SK-N-SH treated with all-trans-retinoic acid at 6 μM for 48 hours (cell line): ENCODE results near the gene MCM5.

Source experiments
- ATAC-seq: fragments of 200-7000 bp; cut with Tn5 transposase; 3 replicates; pipeline ENCODE4 v1.9.1; 2020; ENCODE audit warnings: mild to moderate bottlenecking, moderate library complexity
- ARNTL ChIP-seq: fragments of 450-650 bp; formaldehyde crosslinking; IDR thresholded peaks from 2 replicates; pipeline ENCODE4 v1.5.0; 2020; ENCODE audit warnings: low read depth, mild to moderate bottlenecking, moderate library complexity, borderline replicate concordance
- BACH2 ChIP-seq: fragments of 250-450 bp; sonication (Bioruptor Pico); IDR thresholded peaks from 2 replicates; pipeline ENCODE4 v1.9.0; 2021; ENCODE audit warnings: mild to moderate bottlenecking, borderline replicate concordance
- CSDC2 ChIP-seq: fragments of 250-450 bp; sonication (Bioruptor Pico); IDR thresholded peaks from 2 replicates; pipeline ENCODE4 v1.5.0; 2020; ENCODE audit warnings: mild to moderate bottlenecking, moderate library complexity
- CSRNP3 ChIP-seq: fragments of 250-450 bp; sonication (Bioruptor Pico); IDR thresholded peaks from 2 replicates; pipeline ENCODE4 v1.5.1; 2021; ENCODE audit warnings: mild to moderate bottlenecking, moderate library complexity
- ESRRG ChIP-seq: fragments of 250-450 bp; sonication (Bioruptor Pico); IDR thresholded peaks from 2 replicates; pipeline ENCODE4 v1.6.1; 2021; ENCODE audit warnings: mild to moderate bottlenecking
- GLIS3 ChIP-seq: fragments of 250-450 bp; sonication (Bioruptor Pico); IDR thresholded peaks from 2 replicates; pipeline ENCODE4 v1.5.0; 2020; ENCODE audit warnings: mild to moderate bottlenecking, moderate library complexity
- OSR1 ChIP-seq: fragments of 250-450 bp; sonication (Bioruptor Pico); IDR thresholded peaks from 2 replicates; pipeline ENCODE4 v1.8.0; 2022; ENCODE audit warnings: moderate library complexity, mild to moderate bottlenecking, inconsistent platforms
- PATZ1 ChIP-seq: fragments of 250-450 bp; sonication (Bioruptor Pico); IDR thresholded peaks from 2 replicates; pipeline ENCODE4 v1.8.0; 2020; ENCODE audit warnings: mild to moderate bottlenecking, moderate library complexity, borderline replicate concordance
- RARB ChIP-seq: fragments of 250-450 bp; sonication (Bioruptor Pico); IDR thresholded peaks from 2 replicates; pipeline ENCODE4 v1.8.0; 2021; ENCODE audit warnings: mild to moderate bottlenecking, moderate library complexity
- TCF4 ChIP-seq: fragments of 250-450 bp; sonication (Bioruptor Pico); IDR thresholded peaks from 2 replicates; pipeline ENCODE4 v1.8.0; 2021; ENCODE audit warnings: mild to moderate bottlenecking, moderate library complexity, borderline replicate concordance
- TOX ChIP-seq: fragments of 250-450 bp; sonication (Bioruptor Pico); IDR thresholded peaks from 2 replicates; pipeline ENCODE4 v1.8.0; 2021; ENCODE audit warnings: mild to moderate bottlenecking, moderate library complexity, borderline replicate concordance
- ZC3H10 ChIP-seq: fragments of 250-450 bp; sonication (Bioruptor Pico); IDR thresholded peaks from 2 replicates; pipeline ENCODE4 v1.5.1; 2021; ENCODE audit warnings: mild to moderate bottlenecking, moderate library complexity
- ZFP30 ChIP-seq: fragments of 450-650 bp; formaldehyde crosslinking; IDR thresholded peaks from 2 replicates; pipeline ENCODE4 v1.5.0; 2022; ENCODE audit warnings: mild to moderate bottlenecking, moderate library complexity
- ZNF565 ChIP-seq: fragments of 450-650 bp; formaldehyde crosslinking; conservative IDR thresholded peaks from 2 replicates; pipeline ENCODE4 v1.5.0; 2020; ENCODE audit warnings: low read depth, mild to moderate bottlenecking, moderate library complexity
- ZNF70 ChIP-seq: fragments of 450-650 bp; formaldehyde crosslinking; IDR thresholded peaks from 2 replicates; pipeline ENCODE4 v1.5.0; 2020; ENCODE audit warnings: mild to moderate bottlenecking, moderate library complexity
- ZNF8 ChIP-seq: fragments of 450-650 bp; formaldehyde crosslinking; IDR thresholded peaks from 2 replicates; pipeline ENCODE4 v1.5.0; 2020; ENCODE audit warnings: mild to moderate bottlenecking, moderate library complexity
- TF ChIP-seq, protein P1 (sequence below): fragments of 250-450 bp; sonication (Bioruptor Pico); IDR thresholded peaks from 2 replicates; pipeline ENCODE4 v1.8.0; 2021; ENCODE audit warnings: low read depth, mild to moderate bottlenecking, moderate library complexity, borderline replicate concordance
- TF ChIP-seq, protein P2 (sequence below): fragments of 250-450 bp; sonication (Bioruptor Pico); IDR thresholded peaks from 2 replicates; pipeline ENCODE4 v1.5.0; 2020; ENCODE audit warnings: mild to moderate bottlenecking, moderate library complexity

MCM5 gene

DNA sequence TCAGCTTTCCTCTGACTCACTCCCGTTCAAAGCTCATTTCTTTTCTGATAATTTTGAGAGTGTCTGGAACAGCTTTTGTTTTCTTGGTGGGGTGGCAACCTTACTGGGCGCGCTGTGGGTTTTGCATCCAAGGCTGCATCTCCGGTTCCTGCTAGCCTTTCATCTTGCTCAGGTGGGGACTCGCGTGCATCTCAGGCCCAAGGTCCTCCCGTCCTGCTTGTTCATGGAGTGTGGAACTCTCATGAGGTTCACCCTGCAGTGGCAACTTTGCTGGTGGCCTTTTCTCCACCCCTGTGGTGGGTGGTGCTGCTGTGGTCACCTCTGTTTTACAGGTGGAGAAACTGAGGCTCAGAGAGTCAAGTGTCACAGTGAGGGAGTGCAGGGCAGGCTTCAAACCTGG is 25.6 kb downstream of the MCM5 start (continued):
- TF ChIP-seq CSRNP3 (CRISPR knock-in tag) (no peak), CSDC2 (CRISPR knock-in tag) (no peak), ZNF8 (CRISPR knock-in tag) (no peak), TCF4 (CRISPR knock-in tag) (no peak)
- TF ChIP-seq, protein P1, sequence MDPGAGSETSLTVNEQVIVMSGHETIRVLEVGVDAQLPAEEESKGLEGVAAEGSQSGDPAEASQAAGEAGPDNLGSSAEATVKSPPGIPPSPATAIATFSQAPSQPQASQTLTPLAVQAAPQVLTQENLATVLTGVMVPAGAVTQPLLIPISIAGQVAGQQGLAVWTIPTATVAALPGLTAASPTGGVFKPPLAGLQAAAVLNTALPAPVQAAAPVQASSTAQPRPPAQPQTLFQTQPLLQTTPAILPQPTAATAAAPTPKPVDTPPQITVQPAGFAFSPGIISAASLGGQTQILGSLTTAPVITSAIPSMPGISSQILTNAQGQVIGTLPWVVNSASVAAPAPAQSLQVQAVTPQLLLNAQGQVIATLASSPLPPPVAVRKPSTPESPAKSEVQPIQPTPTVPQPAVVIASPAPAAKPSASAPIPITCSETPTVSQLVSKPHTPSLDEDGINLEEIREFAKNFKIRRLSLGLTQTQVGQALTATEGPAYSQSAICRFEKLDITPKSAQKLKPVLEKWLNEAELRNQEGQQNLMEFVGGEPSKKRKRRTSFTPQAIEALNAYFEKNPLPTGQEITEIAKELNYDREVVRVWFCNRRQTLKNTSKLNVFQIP (CRISPR knock-in tag) = no peak

GRCh38 chr22:35425971-35426800 is 26.2 kb downstream of the MCM5 start:
- TF ChIP-seq CSDC2 (CRISPR knock-in tag) = no peak
- no peak for TF ChIP-seq OSR1 (CRISPR knock-in tag)
- no peak for TF ChIP-seq RARB (CRISPR knock-in tag)
- TF ChIP-seq, protein P2, sequence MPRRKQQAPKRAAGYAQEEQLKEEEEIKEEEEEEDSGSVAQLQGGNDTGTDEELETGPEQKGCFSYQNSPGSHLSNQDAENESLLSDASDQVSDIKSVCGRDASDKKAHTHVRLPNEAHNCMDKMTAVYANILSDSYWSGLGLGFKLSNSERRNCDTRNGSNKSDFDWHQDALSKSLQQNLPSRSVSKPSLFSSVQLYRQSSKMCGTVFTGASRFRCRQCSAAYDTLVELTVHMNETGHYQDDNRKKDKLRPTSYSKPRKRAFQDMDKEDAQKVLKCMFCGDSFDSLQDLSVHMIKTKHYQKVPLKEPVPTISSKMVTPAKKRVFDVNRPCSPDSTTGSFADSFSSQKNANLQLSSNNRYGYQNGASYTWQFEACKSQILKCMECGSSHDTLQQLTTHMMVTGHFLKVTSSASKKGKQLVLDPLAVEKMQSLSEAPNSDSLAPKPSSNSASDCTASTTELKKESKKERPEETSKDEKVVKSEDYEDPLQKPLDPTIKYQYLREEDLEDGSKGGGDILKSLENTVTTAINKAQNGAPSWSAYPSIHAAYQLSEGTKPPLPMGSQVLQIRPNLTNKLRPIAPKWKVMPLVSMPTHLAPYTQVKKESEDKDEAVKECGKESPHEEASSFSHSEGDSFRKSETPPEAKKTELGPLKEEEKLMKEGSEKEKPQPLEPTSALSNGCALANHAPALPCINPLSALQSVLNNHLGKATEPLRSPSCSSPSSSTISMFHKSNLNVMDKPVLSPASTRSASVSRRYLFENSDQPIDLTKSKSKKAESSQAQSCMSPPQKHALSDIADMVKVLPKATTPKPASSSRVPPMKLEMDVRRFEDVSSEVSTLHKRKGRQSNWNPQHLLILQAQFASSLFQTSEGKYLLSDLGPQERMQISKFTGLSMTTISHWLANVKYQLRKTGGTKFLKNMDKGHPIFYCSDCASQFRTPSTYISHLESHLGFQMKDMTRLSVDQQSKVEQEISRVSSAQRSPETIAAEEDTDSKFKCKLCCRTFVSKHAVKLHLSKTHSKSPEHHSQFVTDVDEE = no peak
- no peak for TF ChIP-seq GLIS3
- TF ChIP-seq ZNF565 (CRISPR knock-in tag) = no peak
- TF ChIP-seq ZC3H10 (CRISPR knock-in tag) = no peak
- peak; percentile 34 for ATAC-seq

GRCh38 chr22:35426801-35427140 is 26.8 kb downstream of the MCM5 start:
- TF ChIP-seq BACH2 (CRISPR knock-in tag) = no peak
- TF ChIP-seq GLIS3 = no peak
- no peak for TF ChIP-seq ZNF70 (CRISPR knock-in tag)
- TF ChIP-seq ESRRG (CRISPR knock-in tag) = no peak
- TF ChIP-seq TCF4 (CRISPR knock-in tag) = no peak
- TF ChIP-seq PATZ1 (CRISPR knock-in tag) = no peak
- no peak for TF ChIP-seq ARNTL (CRISPR knock-in tag)
- no peak for TF ChIP-seq ZC3H10 (CRISPR knock-in tag)
- ATAC-seq = no peak

DNA sequence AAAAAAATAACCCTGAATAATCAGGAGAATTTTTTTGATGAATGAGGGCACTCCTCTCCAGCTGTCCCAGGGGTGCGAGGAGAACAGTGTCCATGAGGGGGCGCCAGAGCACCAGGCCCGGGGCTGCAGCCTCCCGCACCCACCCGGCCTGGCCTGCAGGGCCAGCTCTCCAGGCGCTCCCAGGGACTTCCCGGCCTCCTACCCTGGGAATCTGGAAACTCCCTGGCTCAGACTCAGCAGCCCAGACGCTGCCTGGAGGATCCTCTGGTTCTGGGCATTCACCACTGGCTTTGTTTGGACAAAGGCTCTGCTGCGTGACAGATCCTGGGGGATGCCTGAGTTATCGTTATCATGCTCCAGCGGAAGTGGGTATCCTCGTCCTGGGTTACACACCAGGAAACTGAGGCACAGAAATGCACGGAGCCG is 31.0 kb downstream of the MCM5 start:
- no peak for TF ChIP-seq ZFP30 (CRISPR knock-in tag)
- TF ChIP-seq TCF4 (CRISPR knock-in tag) = peak; percentile 50; the same call in 1 of the 2 replicates
- 0 out of 2 replicates have a peak, but pooled peaks have one; percentile 63 for TF ChIP-seq CSDC2 (CRISPR knock-in tag)
- TF ChIP-seq, protein P2 = peak; percentile 38; the same call in 1 of the 2 replicates
- TF ChIP-seq TOX (CRISPR knock-in tag) = no peak
- ATAC-seq = peak; percentile 93
